ENCODE measurements around the gene SIRPG.

SIRPG gene

DNA sequence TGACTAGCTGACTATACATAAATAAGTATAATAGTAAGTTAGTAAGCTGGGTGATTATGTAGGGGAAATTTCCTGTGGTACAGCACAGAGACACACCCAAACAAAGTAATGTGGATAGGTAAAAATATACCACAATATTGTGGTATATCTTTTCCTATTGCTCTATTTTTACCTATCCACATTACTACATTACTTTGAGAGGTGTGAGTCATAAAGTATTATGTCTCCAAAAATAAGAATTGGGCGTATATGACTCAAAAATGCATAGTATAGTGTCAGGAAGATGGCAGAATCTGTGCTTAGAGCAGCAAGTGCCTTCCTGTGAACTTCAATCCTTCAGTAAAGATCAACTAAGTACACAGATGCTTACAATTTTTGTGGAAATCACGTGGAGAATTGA lies 2.7 kb upstream of the SIRPG start:
- TF ChIP-seq, protein P1, sequence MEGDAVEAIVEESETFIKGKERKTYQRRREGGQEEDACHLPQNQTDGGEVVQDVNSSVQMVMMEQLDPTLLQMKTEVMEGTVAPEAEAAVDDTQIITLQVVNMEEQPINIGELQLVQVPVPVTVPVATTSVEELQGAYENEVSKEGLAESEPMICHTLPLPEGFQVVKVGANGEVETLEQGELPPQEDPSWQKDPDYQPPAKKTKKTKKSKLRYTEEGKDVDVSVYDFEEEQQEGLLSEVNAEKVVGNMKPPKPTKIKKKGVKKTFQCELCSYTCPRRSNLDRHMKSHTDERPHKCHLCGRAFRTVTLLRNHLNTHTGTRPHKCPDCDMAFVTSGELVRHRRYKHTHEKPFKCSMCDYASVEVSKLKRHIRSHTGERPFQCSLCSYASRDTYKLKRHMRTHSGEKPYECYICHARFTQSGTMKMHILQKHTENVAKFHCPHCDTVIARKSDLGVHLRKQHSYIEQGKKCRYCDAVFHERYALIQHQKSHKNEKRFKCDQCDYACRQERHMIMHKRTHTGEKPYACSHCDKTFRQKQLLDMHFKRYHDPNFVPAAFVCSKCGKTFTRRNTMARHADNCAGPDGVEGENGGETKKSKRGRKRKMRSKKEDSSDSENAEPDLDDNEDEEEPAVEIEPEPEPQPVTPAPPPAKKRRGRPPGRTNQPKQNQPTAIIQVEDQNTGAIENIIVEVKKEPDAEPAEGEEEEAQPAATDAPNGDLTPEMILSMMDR (conservative IDR thresholded peaks at IDR 0.05), result no peak
- no peak overlapping the region for H3K27ac ChIP-seq

DNA sequence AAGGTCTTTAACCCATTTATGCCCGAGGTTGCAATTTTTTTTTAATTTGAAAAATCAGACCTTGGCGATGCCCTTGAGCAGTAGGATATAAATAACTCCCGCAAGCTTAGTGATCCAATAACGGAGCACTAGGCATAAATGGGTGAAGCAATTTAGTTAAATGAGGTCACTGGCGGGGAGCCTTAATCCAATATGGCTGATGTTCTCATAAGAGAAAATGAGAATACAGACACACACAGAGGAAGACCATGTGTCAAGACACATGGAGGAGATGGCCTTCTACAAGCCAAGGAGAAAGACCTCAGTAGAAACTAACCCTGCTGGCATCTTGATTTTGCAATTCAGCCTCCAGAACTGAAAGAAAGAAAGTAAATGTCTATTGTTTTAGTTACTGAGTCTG lies 735 bp downstream of the SIRPG start:
- TF ChIP-seq, protein P1 (conservative IDR thresholded peaks at IDR 0.05), result no peak

DNA sequence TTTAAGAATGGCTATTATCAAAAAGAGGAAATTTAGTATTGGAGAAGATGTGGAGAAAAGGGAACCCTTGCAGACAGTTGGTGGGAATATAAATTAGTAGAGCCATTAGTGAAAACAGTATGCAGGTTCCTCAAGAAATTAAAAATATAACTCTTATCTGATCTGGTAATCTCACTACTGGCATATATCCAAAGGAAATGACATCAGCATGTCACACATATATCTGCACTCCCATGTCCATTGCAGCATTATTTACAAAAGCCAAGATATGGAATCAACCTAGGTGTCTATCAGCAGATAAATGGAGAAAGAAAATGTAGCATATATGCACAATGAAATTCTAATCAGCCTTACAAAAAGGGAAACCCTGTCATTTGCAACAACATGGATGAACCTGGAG lies 2.6 kb downstream of the SIRPG start:
- no peak overlapping the region for H3K27ac ChIP-seq
- TF ChIP-seq, protein P1 (conservative IDR thresholded peaks at IDR 0.05), result no peak

More for the DNA sequence above, 735 bp downstream of the SIRPG start:
- H3K27ac ChIP-seq, result no peak overlapping the region

DNA sequence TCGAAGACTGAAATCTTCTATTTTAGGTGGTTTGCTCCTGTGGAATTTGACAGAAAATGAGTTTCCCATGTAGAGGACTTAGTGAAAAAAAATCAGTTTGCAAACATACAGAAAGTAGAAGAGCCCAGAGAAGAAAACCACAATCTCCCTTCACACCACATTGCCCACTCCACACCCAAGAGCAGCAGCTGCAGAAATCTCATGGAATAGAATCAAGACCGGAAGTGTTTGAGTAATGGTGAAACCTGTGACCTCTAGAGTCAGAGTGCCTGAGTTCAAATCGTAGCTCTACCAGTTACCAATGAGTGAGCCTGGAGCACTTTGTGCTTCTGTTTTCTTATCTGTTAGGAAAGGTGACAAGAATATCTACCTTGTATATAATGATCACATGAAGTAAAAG lies 4.6 kb downstream of the SIRPG start:
- TF ChIP-seq, protein P1 (conservative IDR thresholded peaks at IDR 0.05), result no peak
- no peak overlapping the region for H3K27ac ChIP-seq

DNA sequence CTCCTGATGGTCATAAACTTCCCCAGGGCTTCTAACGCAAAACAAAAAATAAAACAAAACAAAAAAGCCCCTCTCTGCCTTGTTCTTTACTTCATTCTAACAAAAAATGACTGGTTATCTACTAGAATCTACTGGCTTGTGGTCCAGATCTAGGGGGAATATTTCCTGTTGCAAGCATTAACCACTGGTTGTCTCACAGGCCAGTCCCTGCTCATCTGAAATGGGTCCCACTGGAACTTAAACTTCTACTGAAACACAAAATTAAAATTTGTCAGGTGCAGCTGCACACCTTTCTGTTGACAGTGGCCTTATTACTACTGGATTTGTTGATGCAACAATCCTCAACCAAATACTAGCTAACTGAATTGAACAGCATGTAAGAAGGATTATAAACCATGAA lies 5.5 kb downstream of the SIRPG start:
- H3K27ac ChIP-seq, result no peak overlapping the region
- TF ChIP-seq, protein P1 (conservative IDR thresholded peaks at IDR 0.05), result no peak

DNA sequence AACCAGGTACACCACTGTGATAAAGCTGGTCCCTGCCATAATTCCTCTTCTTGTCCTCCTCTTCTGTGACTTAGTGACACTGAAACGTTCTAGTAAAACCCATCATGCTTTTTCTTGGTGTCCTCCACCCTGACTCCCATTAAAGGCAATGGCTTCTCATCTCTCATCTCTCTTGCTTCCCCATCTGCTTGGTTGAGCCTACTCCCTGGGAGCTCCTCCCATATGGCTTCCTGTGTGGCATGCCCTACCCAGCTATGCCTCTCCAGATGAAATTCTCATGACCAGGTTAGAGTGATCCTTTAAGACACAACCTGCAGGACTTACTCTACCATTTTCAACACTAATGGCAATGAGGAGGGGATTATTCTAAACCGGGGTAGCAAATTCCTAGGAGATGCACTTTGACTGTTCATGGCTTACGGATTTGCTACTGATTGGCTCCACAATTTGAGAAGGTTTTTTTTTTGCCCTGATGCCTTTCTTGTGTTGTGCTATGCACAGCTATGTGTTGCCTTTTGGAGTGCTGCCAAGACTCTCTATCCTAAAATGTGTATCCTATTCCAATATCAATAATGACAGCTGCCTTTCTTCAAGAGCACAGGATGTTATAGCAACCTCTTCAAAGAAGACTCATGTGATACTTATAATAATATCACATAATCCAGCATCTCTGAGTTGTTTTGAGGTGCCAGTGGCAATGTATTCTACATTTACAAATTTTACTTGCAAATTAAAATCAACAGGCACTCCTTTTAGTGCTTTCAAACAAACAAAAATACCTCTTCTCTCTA lies 6.1 kb downstream of the SIRPG start:
- H3K27ac ChIP-seq, result no peak overlapping the region
- TF ChIP-seq, protein P1 (conservative IDR thresholded peaks at IDR 0.05), result no peak

DNA sequence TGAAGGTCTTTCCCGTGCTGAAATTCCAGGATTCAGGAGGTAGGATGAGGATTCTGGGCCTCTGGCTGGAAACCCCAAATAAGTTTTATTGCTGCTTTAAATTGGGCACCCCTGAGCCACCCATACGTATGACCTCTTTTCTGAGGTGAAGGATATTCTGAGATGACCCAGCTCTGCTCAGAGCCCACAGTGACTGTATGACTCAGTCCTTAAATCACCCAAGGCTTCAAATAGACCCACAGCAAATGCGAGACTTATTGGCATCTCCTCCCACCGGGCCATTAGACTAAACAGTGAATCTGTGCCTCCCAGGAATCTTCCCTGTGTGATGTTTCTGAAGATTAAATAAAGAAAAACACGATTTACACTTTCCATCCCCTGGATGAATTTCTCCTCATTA lies 9.5 kb downstream of the SIRPG start:
- H3K27ac ChIP-seq, result no peak overlapping the region
- TF ChIP-seq, protein P1 (conservative IDR thresholded peaks at IDR 0.05), result no peak

Measured in VCaP (cell line).